ES-I3 (cell line): ENCODE results near the gene INPP5F.
"Not testable (repeated sequence)": the region's sequence is repeated elsewhere in the genome, so short reads cannot be mapped to it uniquely, and the experiment has no call there.

Experiments used
- H3K36me3 ChIP-seq: 2 replicates; pipeline ENCODE4 v1.6.1; 2013; ENCODE audit warnings: mild to moderate bottlenecking, low read length, control low read depth, moderate library complexity; ENCODE audit not compliant: insufficient read depth
- H3K4me1 ChIP-seq: 2 replicates; pipeline ENCODE4 v1.6.1; 2013; ENCODE audit warnings: mild to moderate bottlenecking, control low read depth, low read length; ENCODE audit not compliant: insufficient read depth
- H3K9ac ChIP-seq: 2 replicates; pipeline ENCODE4 v1.6.1; 2013; ENCODE audit warnings: low read depth, mild to moderate bottlenecking, low read length, moderate library complexity
- H3K9me3 ChIP-seq: 2 replicates; pipeline ENCODE4 v1.6.1; 2013; ENCODE audit warnings: mild to moderate bottlenecking, low read length, moderate library complexity; ENCODE audit not compliant: control insufficient read depth, insufficient read depth

The INPP5F gene

GRCh38 chr10:119762805-119763798 lies 37.3 kb downstream of the INPP5F start:
- Histone ChIP-seq H3K36me3 (peaks cover 2% of the 10 kb centered on the region; the same call in 1 of the 2 replicates), H3K9me3 (no peaks in the 10 kb centered on the region), H3K9ac (no peak overlapping the region), H3K4me1 (0 out of 2 replicates have a peak, but pooled peaks cover 4% of the 10 kb centered on the region)

GRCh38 chr10:119768455-119769094 lies 42.7 kb downstream of the INPP5F start:
- H3K9ac ChIP-seq = no peak overlapping the region
- H3K4me1 ChIP-seq = no peaks in the 10 kb centered on the region
- peaks cover 2% of the 10 kb centered on the region; the same call in 1 of the 2 replicates for H3K36me3 ChIP-seq
- no peaks in the 10 kb centered on the region for H3K9me3 ChIP-seq

GRCh38 chr10:119769886-119770285 lies 44.0 kb downstream of the INPP5F start:
- H3K4me1 ChIP-seq = no peaks in the 10 kb centered on the region
- peaks cover 2% of the 10 kb centered on the region; the same call in 1 of the 2 replicates for H3K36me3 ChIP-seq
- no peaks in the 10 kb centered on the region for H3K9me3 ChIP-seq
- no peak overlapping the region for H3K9ac ChIP-seq

- Histone ChIP-seq H3K9me3 (no peaks in the 10 kb centered on the region), H3K4me1 (no peaks in the 10 kb centered on the region), H3K9ac (no peak overlapping the region), H3K36me3 (no peaks in the 10 kb centered on the region)
These were observed 45.1 kb downstream of the INPP5F start for GRCh38 chr10:119770928-119771327.

GRCh38 chr10:119772334-119772733 lies 46.5 kb downstream of the INPP5F start:
- Histone ChIP-seq H3K36me3 (no peaks in the 10 kb centered on the region), H3K4me1 (no peaks in the 10 kb centered on the region), H3K9me3 (no peaks in the 10 kb centered on the region), H3K9ac (no peak overlapping the region)

GRCh38 chr10:119773041-119773440 lies 47.2 kb downstream of the INPP5F start:
- not testable (repeated sequence) for H3K9ac ChIP-seq, H3K4me1 ChIP-seq, H3K9me3 ChIP-seq, H3K36me3 ChIP-seq

- no peaks in the 10 kb centered on the region for H3K9me3 ChIP-seq
- H3K36me3 ChIP-seq = no peaks in the 10 kb centered on the region
- no peak overlapping the region for H3K9ac ChIP-seq
- no peaks in the 10 kb centered on the region for H3K4me1 ChIP-seq
These were observed 49.7 kb downstream of the INPP5F start for GRCh38 chr10:119775529-119775928.

- Histone ChIP-seq H3K4me1 (no peaks in the 10 kb centered on the region), H3K36me3 (no peaks in the 10 kb centered on the region), H3K9me3 (no peaks in the 10 kb centered on the region), H3K9ac (no peak overlapping the region)
These were observed 50.7 kb downstream of the INPP5F start for GRCh38 chr10:119776536-119776935.

- H3K9ac ChIP-seq = no peak overlapping the region
- H3K4me1 ChIP-seq = no peaks in the 10 kb centered on the region
These were observed 51.8 kb downstream of the INPP5F start for GRCh38 chr10:119777686-119778085.

GRCh38 chr10:119778776-119779445 lies 53.1 kb downstream of the INPP5F start:
- H3K4me1 ChIP-seq = no peaks in the 10 kb centered on the region
- no peaks in the 10 kb centered on the region for H3K9me3 ChIP-seq
- H3K9ac ChIP-seq = no peak overlapping the region
- no peaks in the 10 kb centered on the region for H3K36me3 ChIP-seq

More at GRCh38 chr10:119777686-119778085, 51.8 kb downstream of the INPP5F start:
- no peaks in the 10 kb centered on the region for H3K9me3 ChIP-seq
- H3K36me3 ChIP-seq = no peaks in the 10 kb centered on the region

- H3K4me1 ChIP-seq = peaks cover 11% of the 10 kb centered on the region
- no peak overlapping the region for H3K9ac ChIP-seq
- H3K9me3 ChIP-seq = no peaks in the 10 kb centered on the region
- no peaks in the 10 kb centered on the region for H3K36me3 ChIP-seq
These were observed 55.1 kb downstream of the INPP5F start for GRCh38 chr10:119780879-119781480.

- H3K4me1 ChIP-seq = peaks cover 11% of the 10 kb centered on the region
- no peaks in the 10 kb centered on the region for H3K36me3 ChIP-seq
- H3K9me3 ChIP-seq = no peaks in the 10 kb centered on the region
- H3K9ac ChIP-seq = no peak overlapping the region
These were observed 55.6 kb downstream of the INPP5F start for GRCh38 chr10:119781498-119781897.

- H3K4me1 ChIP-seq = peaks cover 24% of the 10 kb centered on the region
- no peaks in the 10 kb centered on the region for H3K36me3 ChIP-seq
- no peak overlapping the region for H3K9ac ChIP-seq
- no peaks in the 10 kb centered on the region for H3K9me3 ChIP-seq
These were observed 57.3 kb downstream of the INPP5F start for GRCh38 chr10:119782981-119783664.

GRCh38 chr10:119783665-119784027 lies 57.8 kb downstream of the INPP5F start:
- Histone ChIP-seq H3K4me1 (peaks cover 24% of the 10 kb centered on the region), H3K36me3 (no peaks in the 10 kb centered on the region), H3K9me3 (no peaks in the 10 kb centered on the region), H3K9ac (no peak overlapping the region)
